CD4-positive, alpha-beta T cell treated with Interleukin-4 for 4 hours (primary cell): ENCODE data around the gene DDR2.

Experiments used
- DNase-seq: peaks from one replicate; pipeline ENCODE4 v3.0.0-alpha.2; 2020

The DDR2 gene

DNA sequence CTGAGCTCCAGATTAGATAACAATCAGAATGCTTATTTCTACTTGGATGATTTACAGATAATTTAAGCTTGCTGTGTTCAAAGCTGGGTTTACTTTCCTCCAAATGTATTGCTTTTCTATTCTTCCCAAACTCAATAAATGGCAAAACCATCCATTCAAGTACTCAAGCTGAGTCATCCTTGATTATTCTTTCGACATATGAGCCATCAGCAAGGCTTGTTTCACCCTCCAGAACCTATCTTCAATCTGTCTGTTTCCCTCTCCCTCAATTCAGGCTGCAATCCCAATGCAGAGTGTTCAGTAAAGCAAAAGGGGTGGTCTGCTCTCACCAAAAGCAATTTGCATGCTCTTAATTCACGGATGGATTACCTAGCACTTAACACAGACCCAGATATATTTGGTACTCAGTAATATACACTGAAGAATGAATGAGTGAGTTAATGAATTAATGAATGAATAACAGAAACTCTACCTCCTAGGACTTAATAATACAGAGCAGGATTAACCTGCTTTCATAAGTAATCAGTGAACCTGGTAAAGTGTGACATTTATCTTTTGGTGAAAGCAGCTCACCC lies 41.9 kb downstream of the DDR2 start:
- no peak for DNase-seq

DNA sequence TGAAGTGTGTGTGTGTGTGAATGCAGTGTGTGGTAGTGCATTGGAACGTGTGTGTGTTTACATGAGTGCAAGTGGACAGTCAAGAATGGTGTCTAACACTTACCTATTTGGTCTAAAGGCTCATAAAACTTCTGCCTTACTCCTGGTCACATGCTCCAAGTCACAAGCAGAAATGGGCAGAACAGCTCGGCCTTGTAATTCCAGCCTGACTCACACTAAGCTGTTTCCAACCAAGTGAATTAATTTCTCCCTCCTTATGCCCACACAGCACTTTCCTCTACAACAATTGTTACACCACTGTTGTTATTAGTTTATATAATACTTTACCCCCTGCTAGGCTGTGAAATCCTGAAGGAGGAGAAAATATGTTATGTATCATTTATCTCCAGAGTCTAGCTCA lies 43.8 kb downstream of the DDR2 start:
- DNase-seq, result no peak

- no peak for DNase-seq
Measured at GRCh38 chr1:162676750-162677149, 44.5 kb downstream of the DDR2 start.

DNA sequence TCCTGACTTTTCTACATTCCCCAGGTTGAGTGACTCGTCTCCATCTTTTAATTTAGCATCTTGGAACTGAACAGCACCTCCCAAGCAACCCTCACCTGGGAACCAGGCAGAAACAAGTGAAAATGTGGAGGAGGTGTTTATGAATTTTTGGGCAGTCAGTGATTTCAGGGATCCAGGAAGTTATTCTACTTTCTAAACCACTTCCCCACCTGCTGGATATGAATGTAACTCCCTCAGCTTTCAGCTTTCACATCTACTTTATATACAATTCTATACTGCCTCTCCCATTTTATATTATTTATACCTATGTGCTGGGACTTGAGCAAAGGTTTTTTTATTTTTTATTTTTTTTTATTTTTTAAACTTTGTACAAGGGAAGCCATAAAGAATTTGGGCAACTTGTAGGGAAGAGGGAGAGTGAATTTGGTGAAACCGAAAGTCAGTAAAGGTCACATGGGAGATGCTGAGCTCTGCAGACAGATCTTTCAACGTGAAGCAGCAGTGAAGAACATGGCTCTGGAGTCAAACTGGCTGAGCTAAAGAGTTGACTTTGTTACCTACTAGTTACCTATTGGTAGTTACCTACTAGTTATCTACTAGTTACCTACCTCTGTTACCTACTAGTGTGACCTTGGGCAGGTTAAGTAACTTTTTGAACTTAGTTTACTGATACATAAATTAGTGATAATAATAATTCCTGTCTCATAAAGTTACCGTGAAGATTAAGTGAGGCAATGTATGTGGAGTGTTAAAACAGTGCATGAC lies 45.5 kb downstream of the DDR2 start:
- DNase-seq, result no peak

GRCh38 chr1:162678439-162678838 lies 46.2 kb downstream of the DDR2 start:
- DNase-seq, result no peak

- no peak for DNase-seq
Measured at GRCh38 chr1:162679298-162679697, 47.0 kb downstream of the DDR2 start.

GRCh38 chr1:162680419-162681121 lies 48.3 kb downstream of the DDR2 start:
- DNase-seq, result no peak

GRCh38 chr1:162681122-162681436 lies 48.8 kb downstream of the DDR2 start:
- no peak for DNase-seq

DNA sequence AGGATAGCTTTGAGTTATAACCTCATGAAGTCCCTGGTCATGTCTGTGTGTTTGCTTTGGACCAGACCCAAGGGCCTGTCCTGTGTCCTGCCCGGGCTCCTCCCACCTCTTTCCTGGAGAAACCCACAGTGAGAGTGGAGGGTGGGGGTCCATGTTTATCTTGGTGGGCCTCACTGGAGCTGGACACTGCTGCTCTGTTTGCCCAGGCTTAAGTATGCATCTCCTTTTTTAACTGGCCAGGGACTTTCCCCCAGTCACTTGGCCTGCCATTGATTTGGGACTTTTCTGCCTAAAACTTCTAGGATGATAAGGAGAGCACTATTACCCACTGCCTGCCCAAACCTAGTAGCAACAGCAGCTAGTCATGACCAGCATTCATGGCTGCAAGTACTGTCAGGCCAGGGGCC lies 49.8 kb downstream of the DDR2 start:
- DNase-seq, result no peak

DNA sequence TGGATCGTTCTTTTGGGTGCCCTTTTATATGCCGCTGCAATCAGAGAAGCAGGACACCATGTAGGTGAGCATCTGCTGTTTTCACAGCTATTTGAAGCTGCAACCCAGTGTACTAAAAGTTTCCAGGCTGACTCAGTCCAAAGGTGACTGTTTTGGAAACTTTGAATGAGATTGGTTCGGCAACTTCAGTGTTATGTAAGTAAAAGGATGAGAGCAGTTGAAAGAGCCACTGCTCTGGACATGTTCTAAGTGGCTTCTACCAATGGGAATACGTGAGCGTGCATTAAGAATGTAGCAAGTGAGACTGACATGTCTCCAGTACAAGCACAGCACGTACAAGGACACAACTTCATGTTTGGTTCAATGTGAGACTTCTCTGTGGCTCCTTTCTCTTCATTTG lies 55.6 kb downstream of the DDR2 start:
- no peak for DNase-seq

- DNase-seq, result no peak
Measured at GRCh38 chr1:162688521-162688920, 56.3 kb downstream of the DDR2 start.

- no peak for DNase-seq
Measured at GRCh38 chr1:162688931-162689330, 56.7 kb downstream of the DDR2 start.

GRCh38 chr1:162689745-162690671 lies 57.7 kb downstream of the DDR2 start:
- no peak for DNase-seq

DNA sequence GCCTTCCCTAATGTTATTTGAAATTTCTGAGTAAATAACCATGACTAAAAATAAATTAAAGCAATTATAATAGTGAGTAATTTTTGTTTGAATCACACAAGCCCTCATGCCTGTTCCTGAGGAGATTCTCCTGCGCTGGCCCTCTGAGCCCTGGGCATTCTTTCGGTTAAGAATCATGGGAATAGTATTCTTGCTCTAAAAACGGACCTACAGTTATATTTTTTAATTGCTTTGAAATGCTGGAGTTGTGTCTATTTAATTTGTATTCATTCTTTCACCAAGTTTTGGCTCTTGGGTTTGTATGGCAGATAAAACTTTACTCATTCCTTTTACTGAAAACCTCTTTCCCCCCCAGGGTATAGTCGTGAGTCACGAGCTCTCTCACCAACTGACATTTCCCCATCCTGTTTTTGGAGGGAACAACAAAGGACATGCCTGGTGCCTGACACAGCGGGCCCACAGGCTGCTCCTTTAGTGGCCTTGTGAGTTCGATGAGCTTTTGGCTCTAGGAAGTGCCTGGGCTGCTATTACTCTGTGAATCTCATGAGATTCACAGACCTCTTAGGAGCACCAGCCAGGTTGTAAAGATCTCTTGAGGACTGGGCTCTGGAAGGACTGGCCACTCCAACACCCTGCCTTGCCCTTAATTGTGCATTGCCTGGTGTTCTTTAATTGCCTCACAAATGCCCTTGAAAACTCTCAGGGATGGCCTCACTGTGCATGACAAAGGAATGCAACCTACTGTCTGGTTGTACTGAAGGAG lies 58.6 kb downstream of the DDR2 start:
- DNase-seq, result no peak

- no peak for DNase-seq
Measured at GRCh38 chr1:162691999-162692575, 59.8 kb downstream of the DDR2 start.

DNA sequence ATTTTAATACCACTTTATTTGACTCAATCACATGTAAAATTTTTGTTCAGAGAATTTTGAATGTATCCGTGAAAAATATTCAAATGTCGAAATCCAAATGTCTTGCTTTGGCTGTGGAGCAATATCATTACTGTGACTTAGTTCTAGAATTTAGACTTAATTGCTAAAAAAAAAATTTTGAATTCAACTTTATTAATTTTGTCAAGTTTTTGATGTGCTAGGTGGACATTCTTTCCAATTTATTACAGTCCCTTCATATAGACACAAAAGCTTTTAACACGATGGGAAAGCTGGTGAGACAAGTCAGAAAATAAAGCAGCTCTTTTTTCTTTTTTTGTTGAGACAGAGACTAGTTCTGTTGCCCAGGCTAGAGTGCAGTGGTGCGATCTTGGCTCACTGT lies 62.6 kb downstream of the DDR2 start:
- no peak for DNase-seq

DNA sequence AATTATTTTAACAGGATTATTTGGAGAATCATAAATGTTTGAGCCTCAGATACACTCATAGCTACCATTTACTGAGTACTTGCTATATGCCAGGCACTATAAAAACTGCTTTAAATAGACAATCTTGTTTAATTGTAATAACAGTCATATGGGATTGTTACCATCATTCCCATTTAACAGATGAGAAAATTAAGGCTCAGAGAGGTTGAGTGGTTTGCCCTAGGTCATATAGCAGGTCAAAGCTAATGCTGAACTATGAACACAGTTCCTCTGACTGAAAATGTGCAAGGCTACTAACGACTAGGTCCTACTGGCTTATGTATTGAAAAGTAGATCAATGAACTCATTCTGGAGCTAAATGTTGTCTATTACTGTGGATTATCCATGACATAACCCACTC lies 63.4 kb downstream of the DDR2 start:
- no peak for DNase-seq

- no peak for DNase-seq
Measured at GRCh38 chr1:162696286-162696862, 64.1 kb downstream of the DDR2 start.

GRCh38 chr1:162697140-162697895 lies 65.1 kb downstream of the DDR2 start:
- no peak for DNase-seq

DNA sequence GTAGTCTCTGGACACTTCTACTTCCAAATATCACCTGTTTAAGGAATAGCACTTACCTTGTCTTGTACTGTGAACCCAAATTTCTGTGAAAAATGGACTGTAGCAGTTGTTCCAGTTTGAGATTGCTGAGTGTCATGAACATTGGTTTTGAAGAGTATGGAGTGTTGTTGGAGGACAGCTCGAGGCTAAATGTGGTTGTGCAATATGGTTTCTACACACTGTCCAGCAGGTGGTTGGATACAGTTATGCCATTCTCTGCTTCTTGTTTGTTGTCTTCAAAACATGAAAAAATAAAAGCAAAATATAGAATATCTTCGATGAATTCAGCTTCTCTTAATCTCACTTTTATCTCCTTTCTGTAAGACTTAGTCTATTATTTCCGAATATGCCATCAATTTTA lies 67.1 kb downstream of the DDR2 start:
- no peak for DNase-seq

DNA sequence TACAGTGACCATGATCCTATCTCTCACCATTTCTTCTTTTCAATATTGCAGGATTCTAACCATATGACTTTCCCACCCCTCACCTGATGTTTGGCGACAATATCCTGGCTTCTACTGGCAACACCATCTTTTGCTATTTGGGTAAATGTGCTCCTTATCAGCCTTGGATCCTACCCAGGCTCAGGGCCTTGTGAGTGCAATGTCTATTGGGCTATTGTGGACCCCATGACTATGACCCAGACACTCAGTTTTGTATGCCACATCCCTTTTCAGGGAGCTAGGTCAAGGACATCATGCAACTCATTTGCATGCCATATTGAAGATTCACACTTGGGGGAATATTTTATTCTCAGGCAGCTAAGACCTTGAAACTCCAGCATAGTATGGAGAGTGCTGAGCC lies 67.9 kb downstream of the DDR2 start:
- DNase-seq, result no peak
